Measurements from ENCODE around the gene RETREG1. TPM values are rescaled to one million over a fixed set of nuclear protein-coding genes. Genes with fewer than 3 reads are reported as not detected.

The RETREG1 gene
- total and polyA plus RNA-seq, 2 of the 13 experiments (the other 11 are each of a cell fraction or from before 2014, with no cell fraction given) = 0.07 TPM; not detected in 1

- no peak for TF ChIP-seq IRF1 (CRISPR knock-in tag; IDR thresholded peaks at IDR 0.05; ENCODE audit: low read depth)
- peak; percentile 20; the same call in 1 of the 2 replicates for TF ChIP-seq E2F5 (CRISPR knock-in tag; conservative IDR thresholded peaks at IDR 0.05)
- peak; percentile 35; the same call in 1 of the 2 replicates for TF ChIP-seq MNT (IDR thresholded peaks at IDR 0.05)
- no peak for TF ChIP-seq SMAD9 (CRISPR knock-in tag; IDR thresholded peaks at IDR 0.05)
- TF ChIP-seq CBX2 (IDR thresholded peaks at IDR 0.05; ENCODE audit: low read depth, low read length) = no peak
- TF ChIP-seq CBX2 (CRISPR knock-in tag; IDR thresholded peaks at IDR 0.05; ENCODE audit: low read depth) = no peak
- no peak for TF ChIP-seq MBD4 (IDR thresholded peaks at IDR 0.05; ENCODE audit: borderline replicate concordance, low read length)
- TF ChIP-seq MLLT10 (CRISPR knock-in tag; IDR thresholded peaks at IDR 0.05) = no peak
- TF ChIP-seq ZNF253 (CRISPR knock-in tag; IDR thresholded peaks at IDR 0.05; ENCODE audit: borderline replicate concordance) = peak; percentile 50; the same call in 1 of the 2 replicates
- no peak for TF ChIP-seq ZSCAN5A (CRISPR knock-in tag; IDR thresholded peaks at IDR 0.05; ENCODE audit: borderline replicate concordance)
- TF ChIP-seq PHF21A (CRISPR knock-in tag; IDR thresholded peaks at IDR 0.05) = no peak
- TF ChIP-seq MAFG (CRISPR knock-in tag; IDR thresholded peaks at IDR 0.05) = no peak
- peak; percentile 84; the same call in 1 of the 2 replicates for TF ChIP-seq ZFP90 (CRISPR knock-in tag; IDR thresholded peaks at IDR 0.05; ENCODE audit: borderline replicate concordance)
- TF ChIP-seq LRRFIP1 (CRISPR knock-in tag; conservative IDR thresholded peaks at IDR 0.05) = no peak
- no peak for TF ChIP-seq FLYWCH1 (CRISPR knock-in tag; IDR thresholded peaks at IDR 0.05)
- peak; percentile 91; the same call in 1 of the 2 replicates for TF ChIP-seq ZNF749 (CRISPR knock-in tag; IDR thresholded peaks at IDR 0.05; ENCODE audit: borderline replicate concordance)
- TF ChIP-seq ZEB1 (IDR thresholded peaks at IDR 0.05; ENCODE audit: insufficient replicate concordance, low read depth) = no peak
- TF ChIP-seq ZNF572 (CRISPR knock-in tag; IDR thresholded peaks at IDR 0.05) = peak; percentile 47; the same call in 1 of the 2 replicates
- no peak for TF ChIP-seq MZF1 (CRISPR knock-in tag; IDR thresholded peaks at IDR 0.05; ENCODE audit: borderline replicate concordance)
These were observed 151.0 kb downstream of the RETREG1 start, which contains the start of gene ZNF622 (continued) for GRCh38 chr5:16465544-16466432.

Data from HepG2 (cell line).